ENCODE results near the gene TM7SF2.

TM7SF2 gene

DNA sequence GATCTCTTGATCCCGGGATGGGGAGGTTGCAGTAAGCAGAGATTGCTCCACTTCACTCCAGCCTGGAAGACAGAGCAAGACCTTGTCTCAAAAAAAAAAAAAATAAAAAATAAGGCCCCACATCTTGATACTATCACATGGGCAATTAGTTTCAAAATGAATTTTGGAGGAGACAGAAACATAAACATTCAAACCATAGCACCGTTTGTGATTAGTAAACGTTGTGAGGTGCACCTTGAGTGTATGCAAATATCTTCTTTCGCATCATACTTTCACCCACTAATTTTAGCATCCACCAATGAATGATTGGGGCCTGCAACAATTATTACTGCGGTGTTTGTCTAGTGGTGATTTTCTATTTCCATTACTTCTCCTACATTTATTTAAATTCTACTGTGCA is 47.3 kb downstream of the TM7SF2 start:
- DNase-seq = no peak

DNA sequence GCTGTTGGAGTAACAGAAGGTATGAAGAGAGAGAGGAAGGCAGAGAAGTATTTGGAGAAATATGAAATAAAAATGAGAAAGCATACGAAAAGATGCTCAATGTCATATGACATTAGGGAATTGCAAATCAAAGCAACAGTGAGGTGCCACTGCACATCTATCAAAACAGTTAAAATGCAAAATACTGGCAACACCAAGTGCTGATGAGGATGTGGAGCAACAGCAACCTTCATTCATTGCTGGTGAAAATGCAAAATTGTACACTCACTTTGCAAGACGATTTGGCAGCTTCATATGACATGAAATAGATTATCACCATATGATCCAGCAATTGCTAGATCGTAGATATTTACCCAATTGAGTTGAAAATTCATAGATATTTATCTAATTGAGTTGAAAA is 49.0 kb downstream of the TM7SF2 start:
- no peak for DNase-seq

DNA sequence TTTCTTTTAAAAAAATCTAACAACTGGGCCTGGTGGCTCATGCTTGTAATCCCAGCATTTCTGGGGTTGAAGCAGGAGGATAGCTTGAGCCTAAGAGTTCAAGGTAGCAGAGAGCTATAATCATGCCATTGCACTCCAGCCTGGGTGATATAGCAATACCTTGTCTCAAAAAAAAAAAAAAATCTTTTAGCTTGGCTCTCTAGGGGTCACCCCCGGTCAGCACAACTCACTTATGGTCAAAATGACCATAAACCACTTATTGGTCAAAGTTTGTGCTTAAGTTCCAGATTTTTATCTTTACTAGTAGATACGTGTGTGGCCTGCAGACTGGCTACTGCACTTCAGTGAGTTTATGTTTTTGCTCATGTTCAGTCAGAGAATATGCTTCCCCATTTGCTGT is 52.0 kb downstream of the TM7SF2 start:
- no peak for DNase-seq

Data from DMS 273 treated with DMSO at 0.1 percent for 48 hours (cell line).